Loucy (cell line): ENCODE measurements around the gene KLHL30.

Experiments used
- CTCF ChIP-seq: fragments of 200-600 bp; sonication (generic); conservative IDR thresholded peaks from 2 replicates; pipeline ENCODE4 v1.5.1; 2014; ENCODE audit warnings: mild to moderate bottlenecking, antibody characterized with exemption, low read length
- EZH2phosphoT487 ChIP-seq: fragments of 200-600 bp; IDR thresholded peaks from 2 replicates; pipeline ENCODE4 v1.6.1; 2018; ENCODE audit warnings: antibody characterized with exemption, mild to moderate bottlenecking, moderate library complexity, borderline replicate concordance

GRCh38 chr2:238172439-238172838 lies 34.0 kb downstream of the KLHL30 start:
- TF ChIP-seq CTCF: no peak
- no peak for TF ChIP-seq EZH2phosphoT487
